GM10847 (cell line): ENCODE results near the gene SIPA1L3.

Source experiments
- POLR2A ChIP-seq: IDR thresholded peaks from 2 replicates; pipeline ENCODE4 v1.6.1; 2011; ENCODE audit not compliant: insufficient read length; ENCODE audit errors: extremely low read depth

SIPA1L3 gene

GRCh38 chr19:37906869-37907734, at the start of gene SIPA1L3:
Gene SIPA1L3 (plus strand): TSS chr19:37907208. CDS start chr19:38081566, 174,358 bp downstream.
- peak; percentile 68 for TF ChIP-seq POLR2A

- no peak for TF ChIP-seq POLR2A
Measured at GRCh38 chr19:37864501-37864900, 42.5 kb upstream of the SIPA1L3 start.

DNA sequence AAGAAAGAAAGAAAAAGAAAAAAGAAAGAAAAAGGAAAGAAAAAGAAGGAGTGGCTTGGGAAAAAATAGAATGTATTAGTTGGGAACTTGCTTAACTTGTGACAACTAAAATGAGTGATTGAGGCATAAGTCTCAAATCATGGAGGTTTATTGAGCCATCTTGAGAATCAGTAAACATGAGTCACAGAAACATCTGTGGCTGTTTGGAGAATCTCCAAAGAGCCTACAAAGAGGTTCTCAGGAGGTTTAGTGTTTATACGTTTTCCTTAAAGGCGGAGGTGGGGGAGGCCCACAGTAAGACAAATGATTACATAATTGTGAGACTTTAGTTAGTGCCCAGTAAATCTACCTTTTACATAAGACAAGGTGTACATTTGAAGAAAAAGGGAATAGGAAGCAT, 39.2 kb upstream of the SIPA1L3 start:
- TF ChIP-seq POLR2A, result no peak

GRCh38 chr19:37869766-37870340, 37.2 kb upstream of the SIPA1L3 start:
- TF ChIP-seq POLR2A, result no peak

GRCh38 chr19:37872383-37872782, 34.6 kb upstream of the SIPA1L3 start:
- no peak for TF ChIP-seq POLR2A

DNA sequence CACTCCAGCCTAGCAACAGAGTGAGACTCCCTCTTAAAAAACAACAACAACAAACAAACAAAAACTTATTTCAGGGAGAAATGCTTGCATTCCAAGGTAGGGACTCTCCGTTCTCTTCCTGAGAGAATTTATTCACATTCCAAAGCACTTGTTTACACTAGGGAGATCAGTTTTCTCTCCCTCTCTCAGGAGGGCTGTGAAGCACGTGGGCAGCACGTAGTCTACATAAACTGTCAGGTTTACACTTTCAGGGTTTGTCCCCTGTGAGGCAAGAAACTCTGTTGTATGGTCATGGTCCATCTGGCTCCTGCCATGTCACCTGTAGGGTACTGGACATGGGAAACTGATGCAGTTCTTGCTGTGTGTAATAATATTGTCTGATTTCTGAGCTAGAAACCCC, 32.2 kb upstream of the SIPA1L3 start:
- TF ChIP-seq POLR2A, result no peak

DNA sequence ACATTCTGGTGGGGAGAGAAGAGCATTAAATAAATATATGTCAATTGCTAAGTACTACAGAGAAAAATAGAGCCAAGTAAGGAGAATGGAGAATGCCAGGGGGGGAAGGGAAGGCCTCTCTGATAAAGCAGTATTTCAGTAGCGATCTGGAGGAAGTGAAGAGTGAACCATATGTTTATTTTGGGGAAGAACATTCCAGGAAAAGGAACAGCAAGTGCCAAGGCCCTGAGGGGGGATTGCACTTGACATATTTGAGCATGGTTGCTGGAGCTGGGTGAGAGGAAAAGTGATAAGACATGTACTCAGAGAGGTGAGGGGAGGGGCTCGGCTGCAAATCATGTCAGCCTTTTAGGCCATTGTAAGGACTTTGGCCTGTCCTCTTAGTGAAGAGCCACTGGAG, 31.0 kb upstream of the SIPA1L3 start:
- no peak for TF ChIP-seq POLR2A

- no peak for TF ChIP-seq POLR2A
Measured at GRCh38 chr19:37877147-37877546, 29.9 kb upstream of the SIPA1L3 start.

DNA sequence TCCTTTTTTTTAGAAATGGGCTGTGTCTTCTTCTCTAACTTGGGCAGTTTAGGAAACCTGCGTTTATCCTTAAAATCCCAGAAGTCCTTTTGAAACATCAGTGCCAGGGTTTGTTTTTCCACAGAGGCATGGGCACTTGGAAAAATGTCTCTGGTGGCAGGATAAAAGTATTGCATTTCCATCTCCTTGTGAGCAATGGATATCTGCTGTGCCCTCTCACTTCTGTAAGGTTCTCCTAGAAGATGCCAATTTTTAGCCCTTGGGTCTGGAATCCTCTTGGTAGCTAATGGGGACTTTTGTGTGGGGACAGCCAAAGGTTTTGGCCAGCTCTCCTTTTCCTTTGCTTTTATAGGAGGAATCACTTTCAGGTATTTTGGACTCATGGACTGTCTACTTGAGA, 21.6 kb upstream of the SIPA1L3 start:
- no peak for TF ChIP-seq POLR2A

DNA sequence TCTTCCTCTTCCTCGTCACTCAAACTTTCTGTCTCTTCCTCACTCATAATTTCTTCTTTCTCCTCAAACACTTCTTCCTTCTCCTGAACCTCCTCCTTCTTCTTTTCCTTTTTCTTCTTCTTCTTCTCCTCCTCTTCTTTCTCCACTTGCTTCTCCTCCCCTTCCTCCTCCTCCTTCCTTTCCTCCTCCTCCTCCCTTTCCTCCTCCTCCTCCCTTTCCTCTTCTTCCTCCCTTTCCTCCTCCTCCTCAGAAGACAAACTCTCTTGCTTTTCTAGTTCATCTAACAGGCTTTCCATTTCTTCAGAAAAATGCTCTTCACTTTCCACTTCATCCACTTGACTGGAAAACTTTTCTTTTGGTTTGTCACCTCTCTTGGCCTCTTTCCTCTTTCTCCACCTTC, 20.4 kb upstream of the SIPA1L3 start:
- no peak for TF ChIP-seq POLR2A

DNA sequence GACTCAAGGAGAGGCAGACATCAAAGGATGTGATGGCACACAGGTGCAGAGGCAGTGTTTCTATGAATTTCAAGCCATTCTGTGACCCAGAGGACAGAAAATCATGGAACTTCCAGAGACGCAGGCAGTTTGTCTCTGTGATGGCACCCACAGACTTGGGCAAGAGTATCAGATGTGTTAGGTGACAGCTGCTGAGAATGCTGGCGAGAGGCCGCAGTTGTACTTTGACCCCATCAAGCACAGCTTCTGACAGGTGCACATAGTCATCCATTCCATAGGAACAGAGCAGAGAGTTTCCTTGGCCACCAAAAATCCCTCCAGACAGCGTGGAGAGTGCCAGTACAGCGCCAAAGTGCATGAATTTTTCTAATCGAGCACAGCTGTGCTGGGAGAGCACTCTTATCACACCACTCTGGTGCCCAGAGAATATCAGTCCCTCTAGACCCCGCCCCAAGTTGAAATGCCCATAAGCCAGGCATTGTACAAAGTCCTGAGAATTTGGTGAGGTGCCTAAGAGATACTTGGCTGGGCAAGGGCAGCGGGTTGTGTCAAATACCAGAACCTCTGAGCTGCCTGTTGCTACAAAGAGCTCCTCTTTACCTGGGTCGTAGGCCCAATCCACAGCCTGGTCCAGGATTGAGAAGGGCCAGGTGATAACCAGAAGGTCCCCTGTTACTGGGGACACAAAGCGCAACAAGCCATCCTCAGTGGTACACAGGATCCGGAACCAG, 13.0 kb upstream of the SIPA1L3 start:
- no peak for TF ChIP-seq POLR2A

DNA sequence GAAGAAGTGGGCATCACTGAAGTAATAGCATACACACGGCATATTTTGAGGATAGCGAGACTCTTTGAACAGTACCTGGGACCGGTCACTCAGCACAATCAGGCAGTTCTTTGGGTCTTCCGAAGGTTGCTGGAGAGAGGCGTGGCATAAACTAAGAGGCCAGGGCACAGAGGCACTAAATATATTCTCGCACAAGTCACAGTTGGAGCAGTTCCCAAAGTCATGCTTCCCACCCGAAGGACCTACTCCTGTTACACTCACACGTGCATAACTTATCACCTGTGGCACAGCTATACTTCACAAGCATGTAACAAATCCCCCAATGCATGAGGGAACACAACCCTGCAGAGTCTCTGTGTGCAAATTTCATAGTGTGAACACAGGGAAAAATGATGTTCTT, 10.8 kb upstream of the SIPA1L3 start:
- no peak for TF ChIP-seq POLR2A

DNA sequence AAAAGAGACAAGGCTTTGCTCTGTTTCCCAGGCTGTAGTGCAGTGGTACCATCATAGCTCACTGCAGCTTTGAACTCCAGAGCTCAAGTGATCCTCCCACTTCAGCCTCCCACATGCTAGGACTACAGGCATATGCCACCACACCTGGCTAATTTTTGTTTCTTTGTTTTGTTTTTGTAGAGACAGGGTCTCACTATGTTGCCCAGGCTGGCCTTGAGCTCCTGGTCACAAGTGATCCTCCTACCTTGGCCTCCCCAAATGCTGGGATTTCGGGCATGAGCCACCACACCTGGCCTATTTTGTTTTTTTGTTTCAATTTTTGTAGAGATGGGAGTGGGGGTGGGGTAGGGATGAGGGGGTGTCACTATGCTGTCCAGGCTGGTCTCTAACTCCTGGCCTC, 7.6 kb upstream of the SIPA1L3 start:
- no peak for TF ChIP-seq POLR2A

DNA sequence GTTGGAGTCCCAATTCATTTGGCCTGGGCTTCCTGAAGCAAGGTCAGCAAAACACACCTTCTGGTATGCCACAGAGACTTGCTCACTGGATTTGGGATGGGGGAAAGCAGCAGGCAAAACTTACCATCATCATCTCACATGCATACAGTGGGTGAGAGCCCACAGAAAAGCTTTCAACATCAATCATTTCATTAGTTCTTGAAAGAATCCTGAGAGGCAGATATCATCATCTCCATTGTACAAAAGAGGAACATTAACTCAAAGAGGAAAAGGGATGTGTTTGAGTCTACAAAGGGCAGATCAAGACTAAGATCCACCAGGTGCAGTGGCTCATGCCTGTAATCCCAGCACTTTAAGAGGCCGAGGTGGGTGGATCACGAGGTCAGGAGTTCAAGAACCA, 7.0 kb upstream of the SIPA1L3 start:
- TF ChIP-seq POLR2A, result no peak

- TF ChIP-seq POLR2A, result no peak
Measured at GRCh38 chr19:37902668-37903067, 4.3 kb upstream of the SIPA1L3 start.

- TF ChIP-seq POLR2A, result no peak
Measured at GRCh38 chr19:37903096-37903495, 3.9 kb upstream of the SIPA1L3 start.

GRCh38 chr19:37905946-37906868, 801 bp upstream of the SIPA1L3 start, which contains the start of gene WDR87:
Gene WDR87 (minus strand): TSS chr19:37906594. CDS start chr19:37898239, 8,355 bp downstream.
- no peak for TF ChIP-seq POLR2A
